NAMALWA (cell line): Measurements from ENCODE around the gene EIF4E2.

ENCODE experiments used
- DNase-seq: peaks from one replicate; pipeline ENCODE4 v3.0.0-alpha.2; 2015; ENCODE audit warnings: low spot score

Gene EIF4E2, protein sequence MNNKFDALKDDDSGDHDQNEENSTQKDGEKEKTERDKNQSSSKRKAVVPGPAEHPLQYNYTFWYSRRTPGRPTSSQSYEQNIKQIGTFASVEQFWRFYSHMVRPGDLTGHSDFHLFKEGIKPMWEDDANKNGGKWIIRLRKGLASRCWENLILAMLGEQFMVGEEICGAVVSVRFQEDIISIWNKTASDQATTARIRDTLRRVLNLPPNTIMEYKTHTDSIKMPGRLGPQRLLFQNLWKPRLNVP

DNA sequence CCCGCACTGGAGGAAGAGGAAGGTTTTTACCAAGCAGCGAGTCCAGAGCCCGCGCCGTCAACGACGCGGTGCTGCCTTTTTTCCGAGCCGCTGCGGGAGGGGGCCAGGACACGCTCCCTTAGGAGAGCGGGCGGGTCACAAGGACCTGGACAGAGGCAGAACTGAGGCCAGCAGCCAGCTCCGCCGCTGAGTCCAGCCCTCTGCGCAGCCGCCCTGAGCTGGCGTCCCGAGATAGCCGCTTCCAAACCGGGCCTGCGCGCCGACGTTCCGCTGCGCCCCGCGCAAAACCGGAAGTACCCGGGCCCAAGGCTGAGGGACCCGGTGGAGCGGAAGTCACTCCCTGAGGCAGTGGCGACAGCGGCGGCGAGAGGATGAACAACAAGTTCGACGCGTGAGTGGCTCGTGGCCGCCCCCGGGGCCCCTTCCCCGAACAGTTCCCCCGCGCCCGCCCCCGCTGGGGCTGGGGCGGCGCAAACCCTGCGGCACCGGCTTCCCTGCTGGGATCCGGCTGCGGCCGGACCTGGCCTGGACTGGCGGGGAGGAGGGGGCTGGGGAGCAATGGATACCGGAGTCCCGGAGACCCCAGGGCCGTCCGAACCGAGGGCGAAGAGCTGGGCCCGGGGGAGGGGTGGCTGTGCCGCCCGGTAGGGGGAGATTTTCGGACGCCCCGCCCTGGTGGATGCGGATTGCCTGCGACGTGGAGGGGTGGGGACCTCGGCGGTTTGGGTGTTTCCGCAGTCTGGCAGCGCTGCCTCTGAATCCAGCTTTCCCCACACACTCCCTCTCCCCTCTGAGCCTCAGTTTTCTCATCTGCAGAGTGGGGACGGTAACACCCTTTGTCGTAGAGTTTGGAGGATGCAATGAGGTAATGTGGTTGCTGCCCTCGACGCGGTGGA is at the start of gene EIF4E2, which contains the start of gene TIGD1:
Gene EIF4E2 (plus strand): TSS at position 336 of the 896 bp plus-strand sequence. CDS start 36 bp downstream, at position 372.
Gene TIGD1 (minus strand): TSS at position 204 of the 896 bp plus-strand sequence. CDS start 675 bp downstream, outside the sequence.
- peak; percentile 95 for DNase-seq

DNA sequence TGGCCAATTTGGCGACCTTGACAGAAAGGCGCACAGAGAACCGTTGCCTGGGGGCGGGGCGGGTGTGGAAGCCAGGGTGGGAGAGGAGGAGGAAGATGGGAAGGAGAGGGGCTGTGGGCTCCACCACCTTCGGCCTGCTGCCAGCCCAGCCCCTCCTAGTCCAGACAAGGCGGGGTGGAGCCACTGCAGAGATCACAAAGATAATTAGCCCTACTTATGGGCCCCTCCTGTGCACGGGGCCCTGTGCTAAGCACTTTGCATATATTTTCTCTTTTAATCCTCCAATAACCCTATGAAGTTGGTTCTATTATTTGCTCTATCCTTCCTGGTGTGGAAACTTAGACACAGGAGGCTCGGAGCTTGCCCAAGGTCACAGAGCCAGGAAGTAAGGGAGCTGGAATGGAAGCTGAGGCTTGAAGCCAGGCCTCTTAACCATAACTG is 49.1 kb upstream of the EIF4E2 start:
- DNase-seq, result no peak

DNA sequence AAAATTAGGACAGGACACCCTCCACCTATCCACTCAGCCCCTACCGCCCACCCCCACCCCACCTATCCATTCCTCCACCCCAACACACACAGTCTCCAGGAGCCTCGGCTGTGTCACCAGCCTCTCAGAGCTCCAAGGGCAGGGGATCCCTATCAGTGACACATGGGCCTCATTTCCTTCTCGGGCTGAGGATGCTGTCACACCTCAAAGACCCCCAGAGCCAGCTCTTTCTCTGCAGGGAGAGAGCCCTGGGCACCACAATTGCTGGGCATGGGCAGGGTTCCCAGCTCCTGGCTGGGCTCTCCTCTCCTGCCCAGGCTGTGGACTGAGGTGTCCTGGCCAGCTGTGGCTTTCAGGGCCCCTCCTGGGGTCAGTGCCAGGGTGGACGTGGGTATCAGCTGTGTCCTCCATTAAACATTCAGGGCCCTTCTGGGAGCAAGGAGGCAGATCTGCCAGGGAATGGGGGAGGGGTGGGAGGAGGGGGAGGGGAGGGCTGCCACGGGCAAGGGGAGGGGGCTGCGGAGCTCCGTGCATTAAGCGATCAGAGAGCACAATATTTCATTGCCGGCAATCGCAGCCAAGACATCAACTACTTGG is 48.6 kb upstream of the EIF4E2 start:
- DNase-seq, result no peak

DNA sequence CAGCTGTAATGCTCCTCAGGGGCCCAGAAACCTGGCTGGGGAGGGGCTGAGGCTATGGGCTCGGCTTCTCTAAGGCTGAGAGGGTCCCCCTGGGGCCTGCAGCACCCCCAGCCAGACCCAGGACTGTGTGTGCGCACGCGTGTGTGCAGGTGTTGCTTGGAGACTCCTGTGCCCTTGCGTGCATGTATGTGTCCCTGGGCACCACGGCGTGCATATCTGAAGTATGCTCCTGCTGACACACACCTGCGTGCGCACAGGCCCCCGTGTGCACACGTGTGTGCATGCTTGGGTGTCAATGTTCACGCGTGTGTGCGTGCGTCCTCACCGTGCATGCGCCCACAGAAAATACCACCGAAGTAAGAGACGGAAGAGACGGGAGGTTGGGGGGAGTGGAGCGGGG is 48.0 kb upstream of the EIF4E2 start:
- peak; percentile 30 for DNase-seq

DNA sequence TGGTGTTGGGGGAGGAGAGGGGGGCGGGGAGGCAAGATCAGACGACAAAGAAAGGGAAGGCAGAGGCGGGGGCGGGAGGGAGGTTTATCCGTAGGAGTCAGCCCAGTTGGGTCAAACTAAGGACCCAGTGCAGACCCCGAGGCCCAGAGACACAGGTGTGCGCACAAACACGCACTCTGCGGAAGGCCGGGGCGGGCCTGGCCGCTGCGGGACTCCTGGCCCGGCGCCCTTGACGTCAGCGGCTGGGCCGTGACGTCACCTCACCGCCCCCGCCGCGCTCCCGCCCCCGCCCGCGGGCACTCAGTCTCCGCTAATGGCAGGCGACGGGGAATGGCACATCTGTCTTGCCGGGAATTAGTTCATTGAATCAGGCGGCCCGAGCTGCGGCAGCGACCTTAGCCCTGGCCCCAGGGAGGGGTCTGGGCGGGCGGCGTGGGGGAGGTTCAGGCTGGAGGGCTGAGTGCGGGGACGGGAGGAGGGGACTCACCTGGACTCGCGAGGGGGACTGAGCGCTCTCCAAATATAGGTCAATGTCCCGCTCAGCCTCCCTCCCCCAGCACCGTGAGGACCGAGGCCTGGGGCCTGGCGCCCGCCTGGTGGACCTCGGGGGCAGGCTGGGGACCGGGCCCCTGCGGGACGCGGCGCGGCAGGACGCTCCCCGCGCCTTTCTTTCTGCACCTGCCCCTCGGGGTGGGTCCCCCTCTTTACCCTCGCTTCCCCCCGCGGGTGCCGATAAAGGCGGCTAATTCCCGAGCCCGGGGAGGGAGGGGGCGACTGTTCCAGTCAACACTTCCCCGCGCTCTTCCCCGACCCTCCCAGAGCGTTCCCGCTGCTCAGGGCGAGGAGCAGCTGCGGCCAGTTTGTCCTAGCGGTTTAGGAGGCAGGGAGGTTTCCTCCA is 47.3 kb upstream of the EIF4E2 start:
- DNase-seq, result no peak

DNA sequence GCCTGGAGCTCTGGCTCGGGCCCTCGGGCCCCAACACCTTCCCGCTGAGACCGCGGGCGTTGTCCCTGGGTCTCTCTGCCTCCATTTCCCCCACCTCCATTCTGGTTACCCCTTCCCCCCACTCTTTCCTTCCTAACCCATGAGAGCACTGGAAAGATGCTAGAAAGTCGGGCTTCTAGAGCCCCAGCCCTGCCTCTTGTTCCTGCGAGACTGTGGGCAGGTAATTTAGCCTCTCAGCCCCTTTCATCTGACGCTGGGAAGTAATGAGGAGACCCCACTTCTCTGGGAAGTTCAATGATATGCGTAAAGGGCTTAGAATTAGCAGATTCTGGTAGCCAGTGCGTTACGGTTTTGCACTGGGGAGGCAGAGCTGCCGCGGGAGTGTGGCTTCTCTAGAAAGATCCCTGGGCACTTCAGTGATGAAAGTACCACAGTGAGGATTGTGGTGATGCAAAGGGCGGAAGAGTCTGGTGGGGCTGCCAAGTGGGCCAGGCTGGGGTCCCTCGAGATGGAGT is 46.6 kb upstream of the EIF4E2 start:
- DNase-seq, result no peak

DNA sequence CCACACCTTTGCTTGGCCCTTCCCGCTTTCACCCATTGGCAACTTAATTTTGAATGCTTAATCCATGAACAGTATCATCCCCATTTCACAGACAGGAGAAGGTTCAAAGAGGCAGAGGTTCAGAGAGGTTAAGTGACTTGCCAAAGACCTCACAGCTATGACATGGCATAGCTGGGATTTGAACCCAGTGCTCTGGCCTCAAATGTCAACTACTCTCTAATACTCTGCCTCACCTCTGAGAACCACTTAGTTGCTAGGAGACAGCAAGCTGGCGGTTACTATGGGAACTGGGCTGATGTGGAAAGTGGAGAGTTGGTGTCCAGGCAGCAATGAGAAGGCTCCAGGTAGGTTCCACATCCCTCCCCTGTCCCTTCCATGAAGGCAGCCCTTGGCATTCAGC is 46.1 kb upstream of the EIF4E2 start:
- DNase-seq, result no peak

DNA sequence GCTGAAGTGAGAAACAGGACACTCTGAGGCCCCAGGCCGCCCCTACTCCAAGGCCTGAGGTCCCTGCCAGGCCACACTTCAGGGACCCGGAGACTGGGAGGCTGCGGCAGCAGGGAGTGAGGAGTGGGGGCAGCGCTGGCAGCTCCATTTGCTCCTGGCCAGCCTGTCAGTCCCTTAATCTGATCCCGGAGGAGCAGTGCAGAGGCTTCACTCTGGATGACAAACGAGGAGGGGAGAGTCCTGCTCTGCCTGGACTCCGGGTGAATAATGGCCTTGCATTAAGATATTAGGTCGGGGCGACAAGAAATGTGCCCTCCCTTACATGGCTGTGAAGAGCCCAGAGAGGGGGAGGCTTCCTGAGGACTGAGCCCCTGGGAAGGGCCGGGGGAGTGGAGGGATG is 44.6 kb upstream of the EIF4E2 start:
- no peak for DNase-seq

DNA sequence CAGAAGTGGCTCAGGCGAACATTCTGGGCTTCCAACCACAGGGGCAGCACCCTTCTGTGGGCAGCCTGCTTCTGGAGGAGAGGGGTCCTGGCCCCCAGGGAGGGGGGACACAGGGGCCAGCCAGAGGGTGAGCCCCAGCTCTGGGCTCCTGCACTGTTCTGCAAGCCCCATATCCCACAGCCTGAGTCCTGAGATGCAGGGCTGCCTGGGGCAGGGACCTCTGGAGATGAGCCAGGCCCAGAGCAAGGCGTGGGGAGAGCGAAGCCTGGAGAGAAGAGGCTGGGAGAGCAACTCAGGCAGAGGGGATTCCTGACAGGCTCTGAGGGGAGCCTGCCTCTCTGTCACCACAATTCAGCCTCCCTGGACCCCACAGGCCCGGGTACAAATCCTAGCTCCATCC is 43.8 kb upstream of the EIF4E2 start:
- DNase-seq, result no peak

DNA sequence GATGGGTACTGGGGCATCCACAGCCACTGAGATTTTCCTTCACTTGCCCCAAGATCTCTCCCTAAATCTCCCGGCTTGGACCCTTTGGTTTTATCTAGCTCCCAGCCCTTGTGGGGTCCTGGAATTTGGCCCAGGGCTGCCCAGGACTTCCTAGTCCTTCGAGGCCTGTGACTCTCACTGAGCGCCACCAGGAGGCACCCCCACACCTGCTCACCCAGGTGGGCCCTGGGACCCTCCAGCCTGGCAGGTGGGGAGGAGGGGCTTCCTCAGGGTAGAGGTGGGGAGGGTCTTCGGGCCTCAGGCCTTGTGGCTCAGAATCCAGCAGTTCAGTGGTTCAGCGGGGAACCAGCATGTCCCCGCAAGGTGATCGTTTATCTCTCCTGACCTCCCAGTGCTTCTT is 42.2 kb upstream of the EIF4E2 start:
- DNase-seq, result no peak

DNA sequence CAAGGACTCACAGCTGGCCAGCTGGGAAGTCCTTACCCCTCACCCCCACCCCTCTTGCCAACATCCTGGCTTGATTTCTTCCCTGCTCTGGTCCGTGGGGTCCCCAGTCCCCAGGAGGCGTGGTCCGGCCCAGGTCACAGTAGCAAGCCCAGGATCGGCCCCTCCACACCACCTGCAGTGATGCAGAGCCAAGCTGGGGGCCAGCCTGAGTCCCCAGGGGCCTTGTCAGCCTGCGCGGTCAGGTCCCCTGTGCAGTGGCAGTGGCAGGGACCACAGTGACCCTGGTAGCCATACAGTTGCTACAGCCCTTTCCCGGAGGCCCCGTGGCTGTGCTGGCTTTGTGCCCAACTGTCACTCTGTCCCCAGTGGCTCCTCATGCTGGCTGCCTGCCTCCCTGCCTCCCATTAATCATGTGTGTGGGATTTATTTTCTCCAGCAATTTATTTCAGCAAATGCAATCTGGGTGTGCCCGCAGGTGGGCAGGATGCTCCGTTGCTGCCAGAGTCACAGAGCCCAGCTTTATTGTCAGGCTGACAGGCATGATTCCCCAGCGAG is 39.1 kb upstream of the EIF4E2 start:
- no peak for DNase-seq

DNA sequence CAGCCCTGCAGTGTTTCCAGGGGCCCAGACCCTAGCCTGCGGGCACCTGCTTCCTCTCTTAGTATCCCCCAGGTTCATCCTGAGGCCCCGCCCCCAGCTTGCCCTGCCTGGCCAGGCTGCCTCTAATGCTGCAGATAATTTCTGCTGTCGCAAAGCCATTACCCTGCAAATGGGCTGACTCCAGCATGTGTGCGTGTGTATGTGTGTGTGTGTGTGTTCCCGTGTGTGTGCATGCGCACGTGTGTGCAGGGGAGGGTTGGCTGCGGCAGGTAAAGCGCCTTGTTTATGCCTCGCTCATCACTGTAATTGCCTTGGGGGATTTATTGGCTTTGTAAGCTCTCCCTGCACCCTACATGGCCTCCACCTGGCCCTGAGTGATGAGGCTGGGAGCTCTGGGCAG is 37.9 kb upstream of the EIF4E2 start:
- no peak for DNase-seq

DNA sequence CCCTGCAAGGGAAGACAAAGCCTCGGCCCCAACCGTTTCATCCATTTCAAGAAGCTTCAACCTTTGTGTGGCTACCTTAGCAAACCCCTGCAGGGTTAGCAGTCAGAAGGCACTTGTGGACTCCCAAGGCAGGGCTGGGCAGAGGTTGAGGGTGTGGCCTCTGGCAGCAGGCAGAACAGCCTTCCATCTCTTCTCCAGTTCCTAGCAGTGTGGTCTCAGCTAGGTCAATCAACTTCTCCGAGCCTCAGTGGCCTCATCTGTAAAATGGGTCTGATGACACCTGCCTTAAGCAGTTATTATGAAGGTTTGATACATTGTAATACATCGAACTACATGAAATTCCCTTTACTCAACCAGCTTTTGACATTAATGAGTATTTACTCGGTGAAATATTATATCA is 37.1 kb upstream of the EIF4E2 start:
- no peak for DNase-seq

DNA sequence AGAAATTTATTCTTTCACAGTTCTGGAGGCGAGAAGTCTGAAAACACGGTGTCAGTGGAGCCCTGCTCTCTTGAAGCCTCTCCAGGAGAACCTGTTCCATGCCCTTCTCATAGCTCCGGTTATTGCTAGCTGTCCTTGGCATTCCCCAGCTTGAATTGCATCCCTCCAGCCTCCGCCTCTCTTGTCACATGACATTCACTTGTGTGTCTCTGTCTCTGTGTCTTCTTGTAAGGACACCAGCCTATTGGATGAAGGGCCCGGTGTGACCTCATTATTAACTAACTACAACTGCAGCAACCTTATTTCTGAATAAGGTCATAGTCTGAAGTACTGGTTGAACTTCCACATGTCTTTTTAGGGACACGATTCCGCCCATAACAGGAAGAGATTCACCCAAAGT is 34.9 kb upstream of the EIF4E2 start:
- DNase-seq, result no peak

DNA sequence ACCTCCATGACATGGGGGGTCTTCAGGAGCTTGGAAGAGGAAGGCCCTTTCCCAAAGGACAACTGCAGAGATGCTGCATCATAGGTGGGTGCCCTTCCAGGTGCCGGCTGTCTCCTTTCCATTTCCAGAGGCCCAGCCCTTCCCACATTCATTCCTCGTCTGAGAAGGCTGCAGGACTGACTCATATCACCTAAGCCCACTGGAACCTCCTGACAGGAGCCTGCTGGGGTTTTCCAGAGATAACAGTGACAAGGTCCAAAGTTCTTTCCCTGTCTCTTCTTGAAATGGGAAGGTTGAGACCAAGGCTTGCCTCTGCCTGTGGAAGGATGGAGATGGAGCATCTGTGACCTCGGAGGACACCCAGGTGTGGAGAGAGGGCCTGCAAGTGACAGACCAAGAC is 33.9 kb upstream of the EIF4E2 start:
- DNase-seq, result no peak

DNA sequence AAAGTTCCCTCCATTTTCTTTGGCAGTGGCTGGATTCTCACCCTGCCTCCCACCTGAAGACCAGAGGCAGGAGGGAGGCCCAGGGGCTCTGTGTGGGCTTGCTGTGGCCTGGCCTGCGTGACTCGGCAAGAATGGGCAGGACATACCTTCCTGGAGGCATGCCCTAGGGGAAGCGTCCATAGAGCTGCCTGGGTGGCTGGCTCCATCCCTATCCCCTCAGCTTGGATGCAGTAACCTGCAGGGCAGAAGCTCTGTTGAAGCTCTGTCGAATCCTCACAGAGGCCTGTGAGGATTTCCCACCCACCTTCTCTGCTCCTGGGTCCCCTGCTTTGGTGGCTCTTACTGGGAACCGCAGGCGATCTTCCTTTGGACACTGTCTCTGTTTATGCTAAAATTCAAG is 31.6 kb upstream of the EIF4E2 start:
- DNase-seq, result no peak

DNA sequence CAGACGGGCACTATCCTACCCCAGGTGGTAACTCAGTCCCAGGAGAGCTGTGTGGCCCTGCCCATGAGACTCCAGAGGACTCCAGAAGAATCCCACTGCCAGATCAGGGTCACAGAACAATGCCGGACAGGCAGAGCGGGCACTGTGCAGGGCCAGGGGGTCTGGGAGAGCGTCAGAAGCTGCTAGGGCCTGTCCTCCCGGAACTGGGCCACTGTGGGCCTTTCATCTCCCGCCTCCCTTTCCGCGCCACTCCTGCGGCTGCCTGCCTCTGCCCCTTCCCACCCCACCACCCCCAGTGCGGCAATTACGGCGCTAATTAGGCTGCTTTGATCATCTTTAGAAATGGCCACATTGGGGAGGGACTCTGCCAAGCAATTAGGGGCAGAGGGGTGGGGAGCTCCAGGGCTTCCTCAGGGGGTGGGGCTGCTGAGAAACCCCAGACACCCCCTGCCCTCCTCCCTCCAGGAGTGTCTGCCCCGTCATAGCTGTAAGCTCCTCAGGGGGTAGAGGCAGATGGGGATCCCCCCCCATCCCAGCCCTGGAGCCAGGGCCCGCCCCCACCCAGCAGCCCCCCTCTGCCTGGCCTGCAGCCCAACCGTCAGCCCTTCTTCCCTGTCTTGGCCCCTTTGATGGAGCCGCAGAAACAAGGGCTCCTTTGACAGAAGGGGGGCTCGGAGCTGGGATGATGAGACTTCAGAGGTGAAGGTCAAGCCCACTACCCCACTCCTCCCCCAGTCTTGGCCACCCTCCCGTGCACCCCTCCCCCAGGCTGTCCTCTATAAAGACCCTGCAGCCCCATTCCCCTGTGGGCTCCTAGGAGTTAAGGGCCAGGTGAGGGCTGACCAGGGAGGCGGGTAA is 30.7 kb upstream of the EIF4E2 start, which contains the start of gene PRSS56:
Gene PRSS56 (plus strand): TSS at position 808 of the 858 bp plus-strand sequence. CDS start 211 bp downstream, outside the sequence.
- no peak for DNase-seq

DNA sequence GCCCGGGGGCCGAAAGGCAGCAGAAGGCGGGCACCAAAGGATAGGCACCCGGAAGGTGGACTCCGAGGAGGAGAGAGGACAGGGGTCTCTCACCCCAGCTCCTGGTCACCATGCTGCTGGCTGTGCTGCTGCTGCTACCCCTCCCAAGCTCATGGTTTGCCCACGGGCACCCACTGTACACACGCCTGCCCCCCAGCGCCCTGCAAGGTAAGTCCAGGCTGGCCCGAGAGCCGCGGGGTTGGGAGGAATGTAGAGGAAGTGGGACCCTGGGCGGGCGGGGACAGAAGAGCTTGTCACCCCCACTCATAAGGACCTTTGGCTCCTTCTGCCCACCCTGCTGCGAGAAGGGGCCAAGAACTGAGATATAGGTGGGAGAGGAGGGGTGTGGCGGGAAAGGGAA is 30.0 kb upstream of the EIF4E2 start:
- no peak for DNase-seq

DNA sequence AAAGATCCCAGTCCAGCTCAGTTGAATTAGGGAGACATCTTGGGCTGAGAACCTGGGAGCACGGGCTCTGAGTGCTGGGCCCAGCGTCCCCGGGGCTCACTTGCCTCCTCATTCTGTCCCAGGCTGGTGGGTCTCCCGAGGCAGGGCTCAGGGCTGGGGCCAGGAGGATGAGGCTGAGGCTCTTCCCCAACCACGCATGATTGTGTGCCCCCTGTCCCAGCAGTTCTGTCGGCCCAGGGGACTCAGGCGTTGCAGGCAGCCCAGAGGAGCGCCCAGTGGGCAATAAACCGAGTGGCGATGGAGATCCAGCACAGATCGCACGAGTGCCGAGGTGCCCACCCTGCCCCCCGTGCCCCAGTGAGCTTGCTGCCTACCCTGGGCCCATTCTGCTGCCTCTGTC is 29.4 kb upstream of the EIF4E2 start:
- DNase-seq, result no peak

DNA sequence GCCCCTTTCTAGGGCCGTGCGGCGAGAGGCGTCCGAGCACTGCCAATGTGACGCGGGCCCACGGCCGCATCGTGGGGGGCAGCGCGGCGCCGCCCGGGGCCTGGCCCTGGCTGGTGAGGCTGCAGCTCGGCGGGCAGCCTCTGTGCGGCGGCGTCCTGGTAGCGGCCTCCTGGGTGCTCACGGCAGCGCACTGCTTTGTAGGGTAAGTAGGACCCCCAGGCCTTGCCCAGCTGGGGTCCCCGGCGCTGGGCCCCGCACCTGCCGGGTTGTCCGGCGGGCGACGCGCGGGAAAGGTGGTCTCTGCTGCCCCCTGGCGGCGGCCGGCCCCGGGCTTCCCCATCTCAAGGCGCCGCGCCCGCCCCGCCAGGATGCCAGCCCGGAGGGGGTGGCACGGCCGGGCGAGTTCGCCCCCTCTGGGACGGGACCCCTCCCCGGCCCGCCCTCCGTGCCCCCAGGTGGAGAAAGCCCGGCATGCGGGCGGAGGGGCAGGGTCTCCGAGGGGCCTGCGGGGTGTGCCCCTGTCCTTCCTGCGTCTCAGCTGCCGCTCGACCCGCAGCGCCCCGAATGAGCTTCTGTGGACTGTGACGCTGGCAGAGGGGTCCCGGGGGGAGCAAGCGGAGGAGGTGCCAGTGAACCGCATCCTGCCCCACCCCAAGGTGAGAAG is 28.4 kb upstream of the EIF4E2 start:
- DNase-seq, result peak; percentile 55
